Measurements from ENCODE around the gene KIF2C. TPM values are rescaled to one million over a fixed set of nuclear protein-coding genes. Genes with fewer than 3 reads are reported as not detected.

The KIF2C gene
- total and polyA plus RNA-seq, 9 of the 15 experiments (the other 6 are each of a cell fraction or from before 2014, with no cell fraction given) = 84.9 to 226 (median 169) TPM

- peak; percentile 90 for TF ChIP-seq ZNF609 (CRISPR knock-in tag; IDR thresholded peaks at IDR 0.05; ENCODE audit: borderline replicate concordance)
- 0 out of 2 replicates have a peak, but pooled peaks have one; percentile 38 for TF ChIP-seq IRF1 (CRISPR knock-in tag; IDR thresholded peaks at IDR 0.05; ENCODE audit: borderline replicate concordance)
- TF ChIP-seq ZNF311 (CRISPR knock-in tag; IDR thresholded peaks at IDR 0.05) = peak; percentile 49; the same call in 1 of the 2 replicates
- TF ChIP-seq RAD21 (CRISPR knock-in tag; conservative IDR thresholded peaks at IDR 0.05 in 1 of 2, IDR thresholded peaks at IDR 0.05 in 1 of 2) = peak; percentile 4 to 54
- peak; percentile 99 for TF ChIP-seq NCOR1 (IDR thresholded peaks at IDR 0.05)
- TF ChIP-seq MTA2 (IDR thresholded peaks at IDR 0.05; ENCODE audit: low read depth) = peak; percentile 42
- peak; percentile 55; the same call in 1 of the 2 replicates for TF ChIP-seq ZBTB12 (CRISPR knock-in tag; IDR thresholded peaks at IDR 0.05)
- peak; percentile 74 for TF ChIP-seq ZNF324 (CRISPR knock-in tag; IDR thresholded peaks at IDR 0.05)
- no peak for TF ChIP-seq PURB (CRISPR knock-in tag; IDR thresholded peaks at IDR 0.05; ENCODE audit: low read depth)
- no peak for TF ChIP-seq CHD4 (IDR thresholded peaks at IDR 0.05; ENCODE audit: insufficient read depth, insufficient replicate concordance, low read depth, low read length, poor library complexity, severe bottlenecking)
- peak in 1 of 2 experiments; percentile 83; a peak in 2 of 4 replicates for TF ChIP-seq RCOR1 (IDR thresholded peaks at IDR 0.05; ENCODE audit: borderline replicate concordance in 1 of 2, low read depth in 2 of 2, low read length in 2 of 2)
- TF ChIP-seq TAF9B (IDR thresholded peaks at IDR 0.05; ENCODE audit: partially characterized antibody) = peak; percentile 99
- TF ChIP-seq ZBTB26 (CRISPR knock-in tag; IDR thresholded peaks at IDR 0.05) = peak; percentile 100
- TF ChIP-seq RBBP5 (IDR thresholded peaks at IDR 0.05; ENCODE audit: borderline replicate concordance, insufficient read depth, low read length, poor library complexity, severe bottlenecking) = no peak
- TF ChIP-seq KDM2B (CRISPR knock-in tag; IDR thresholded peaks at IDR 0.05) = no peak
These were observed 8.7 kb upstream of the KIF2C start, which contains the start of gene RNU5D-1 (continued) for GRCh38 chr1:44730741-44731512.

Data from K562 (cell line).